NCI-H1048 (cell line): ENCODE data around the gene MCC.

Experiments used
- DNase-seq: peaks from one replicate; lab custom pipeline; 2025; lab: John Stamatoyannopoulos, UW

Gene MCC

DNA sequence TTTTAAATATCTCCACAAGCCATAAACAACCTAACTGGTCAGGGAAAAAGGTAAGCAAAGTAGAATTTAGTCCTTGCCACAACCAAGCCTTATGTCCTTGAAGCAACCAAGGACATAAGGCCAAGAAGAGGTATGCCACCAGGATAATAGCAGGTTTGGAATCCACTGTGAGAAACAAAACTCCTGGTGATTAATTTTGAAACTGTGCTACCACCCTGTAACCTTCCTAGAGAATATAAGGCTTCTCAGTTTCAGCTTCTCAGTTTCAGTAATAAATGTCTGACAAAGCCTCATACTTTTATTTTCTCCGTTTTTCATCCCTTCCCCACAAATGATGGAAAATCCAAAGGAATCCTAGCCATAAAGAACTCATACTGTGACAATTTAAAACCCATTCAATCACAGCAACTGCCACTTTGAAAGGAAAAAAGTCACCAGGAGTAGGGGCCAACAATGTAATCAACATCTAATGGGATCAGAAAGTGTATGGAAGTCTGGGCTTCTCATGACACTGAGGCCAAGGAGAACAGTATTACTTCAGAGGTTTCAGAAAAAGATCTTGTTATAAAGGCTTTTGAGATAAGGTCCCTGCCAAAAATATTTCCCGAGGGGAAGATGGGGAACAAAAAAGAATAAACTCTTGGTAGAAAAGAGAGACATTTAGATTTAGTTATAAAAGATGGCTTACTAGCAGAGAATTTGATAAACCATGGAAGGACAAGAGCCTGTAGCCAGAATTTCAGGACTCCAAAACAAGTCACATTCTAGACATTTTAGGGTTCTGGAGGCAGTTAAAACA is 242.6 kb downstream of the MCC start:
- no peak for DNase-seq

DNA sequence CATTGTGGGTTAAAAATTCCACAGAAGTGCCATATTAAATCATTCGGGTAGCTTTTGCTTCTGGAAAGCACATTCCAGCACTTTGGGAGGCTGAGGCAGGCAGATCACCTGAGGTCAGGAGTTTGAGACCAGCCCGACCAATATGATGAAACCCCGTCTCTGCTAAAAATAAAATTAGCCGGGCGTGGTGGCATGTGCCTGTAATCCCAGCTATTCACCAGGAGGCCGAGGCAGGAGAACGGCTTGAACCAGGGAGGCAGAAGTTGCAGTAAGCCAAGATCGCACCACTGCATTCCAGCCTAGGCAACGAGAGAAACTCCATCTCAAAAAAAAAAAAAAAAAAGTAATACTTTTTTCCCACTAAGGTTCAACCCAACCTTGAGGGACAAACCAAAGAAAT is 243.3 kb downstream of the MCC start:
- DNase-seq: no peak

DNA sequence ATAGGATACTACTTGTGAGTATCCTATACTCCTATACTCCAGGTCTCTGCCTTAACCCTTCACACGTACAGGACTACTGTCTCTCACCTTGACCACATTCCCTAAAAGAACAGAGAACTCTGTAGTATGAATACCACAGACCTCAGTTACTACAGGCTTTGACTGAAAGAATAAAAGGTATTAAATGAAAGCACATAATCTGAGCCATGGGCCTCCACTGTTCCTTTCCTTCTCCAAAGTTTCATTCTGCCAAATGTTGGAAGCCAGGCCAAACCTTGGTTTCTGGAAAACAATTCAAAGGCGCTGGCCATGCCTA is 244.9 kb downstream of the MCC start:
- DNase-seq: no peak

DNA sequence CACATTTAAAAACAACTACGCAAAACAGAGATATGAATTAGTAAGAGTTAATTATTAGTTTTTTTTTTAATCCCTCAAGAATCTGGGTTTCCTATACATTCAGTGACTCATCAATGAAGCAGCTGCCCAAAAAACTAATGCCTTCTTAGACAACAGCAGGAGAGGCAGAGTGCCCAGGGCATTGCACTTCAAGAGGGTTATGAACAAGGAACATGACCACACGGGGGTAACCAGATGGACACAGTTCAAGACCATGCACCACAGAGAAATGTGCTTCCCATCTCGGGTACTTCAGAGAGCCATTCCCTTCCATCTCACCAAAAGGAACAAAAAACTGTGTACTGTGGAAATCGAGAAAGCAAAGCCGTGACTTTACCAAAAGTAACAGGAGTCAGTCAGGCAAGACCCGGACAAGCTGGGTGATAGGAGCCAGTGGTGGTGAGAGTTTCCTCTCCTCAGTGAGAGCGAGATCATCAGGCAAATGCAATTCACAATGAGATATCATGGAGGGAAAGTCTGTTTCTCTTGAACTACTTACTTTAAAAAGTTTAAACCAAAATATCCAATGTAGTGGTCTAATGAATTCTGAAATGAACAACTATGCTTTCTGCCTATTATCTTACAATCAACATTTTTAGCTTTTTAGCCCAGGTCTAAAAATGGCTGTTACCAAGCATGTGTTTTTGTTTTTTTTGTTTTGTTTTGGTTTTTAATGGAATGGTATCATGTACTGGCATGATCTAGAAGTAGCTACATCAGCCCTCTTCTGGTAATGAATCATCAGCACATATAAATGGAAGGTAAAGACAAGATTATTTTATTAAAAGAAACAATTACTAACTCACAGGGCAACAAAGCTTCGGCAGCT is 245.5 kb downstream of the MCC start:
- no peak for DNase-seq

DNA sequence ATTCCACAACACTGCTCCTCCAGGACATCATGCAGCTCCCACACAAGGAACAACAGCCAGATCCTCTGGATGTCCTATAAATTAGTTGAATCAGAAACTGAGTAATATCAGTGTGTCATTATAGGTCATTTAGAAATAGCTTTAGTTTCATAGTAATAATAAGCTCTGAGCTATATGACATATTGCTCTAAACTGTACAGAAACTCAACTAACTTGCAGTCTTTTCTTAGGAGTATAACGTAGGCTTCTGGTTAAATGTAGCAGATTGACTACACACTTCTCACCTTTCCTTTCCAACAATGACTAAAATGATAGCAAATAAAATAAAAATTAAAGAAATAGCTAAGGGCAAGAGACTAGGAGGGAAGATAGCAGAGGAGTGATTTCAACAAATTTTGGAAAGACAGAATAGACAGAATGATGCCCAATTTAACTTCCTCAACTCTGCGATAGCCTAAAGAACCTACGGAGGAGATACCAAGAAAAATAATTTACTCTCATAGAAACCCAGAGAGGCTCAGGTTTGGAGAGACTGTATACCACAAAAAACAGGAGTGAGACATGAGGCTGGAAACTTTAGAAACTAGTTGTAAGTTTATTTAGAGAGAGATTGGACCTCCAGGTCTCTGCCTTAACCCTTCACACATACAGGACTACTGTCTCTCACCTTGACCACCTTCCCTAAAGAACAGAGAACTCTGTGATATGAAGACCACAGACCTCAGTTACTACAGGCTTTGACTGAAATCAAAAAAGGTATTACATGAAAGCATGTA is 247.1 kb downstream of the MCC start:
- no peak for DNase-seq

DNA sequence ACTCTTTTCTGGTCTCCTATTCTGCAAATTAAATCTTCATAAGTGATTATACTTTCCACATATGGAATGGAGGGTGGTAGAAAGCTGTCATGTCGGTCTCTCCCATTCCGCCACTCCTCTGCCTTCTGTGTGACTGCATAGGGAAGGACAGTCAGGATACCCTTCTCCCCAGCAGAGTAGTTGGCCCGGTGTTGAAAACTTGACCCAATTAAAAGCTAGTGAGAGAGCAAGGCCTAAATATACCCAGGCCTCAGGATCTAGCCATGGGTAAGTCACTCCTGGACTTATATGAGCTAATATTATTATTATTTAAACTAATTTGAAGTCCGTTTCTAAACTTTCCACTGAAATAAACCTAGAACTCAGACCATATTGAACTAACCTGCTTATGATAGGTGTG is 248.2 kb downstream of the MCC start:
- DNase-seq: no peak

DNA sequence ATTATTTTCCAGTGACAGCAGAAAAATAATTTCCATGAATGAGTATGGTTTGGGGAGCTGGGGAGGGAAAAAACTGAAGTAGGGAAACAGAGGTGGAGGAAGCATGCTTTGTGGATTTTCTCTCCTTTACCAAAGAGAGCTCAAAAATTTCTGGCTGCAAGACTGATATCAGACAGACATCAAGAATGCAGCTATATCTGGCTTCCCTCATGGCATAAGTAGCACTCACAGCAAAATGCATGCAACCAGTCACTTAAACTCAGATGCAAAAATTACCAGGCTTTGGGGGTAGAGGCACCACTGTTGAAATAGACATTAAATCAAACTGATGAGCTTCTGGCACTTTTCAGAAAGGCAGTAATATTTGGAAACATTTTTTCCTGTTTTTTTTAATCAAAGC is 250.4 kb downstream of the MCC start:
- no peak for DNase-seq

DNA sequence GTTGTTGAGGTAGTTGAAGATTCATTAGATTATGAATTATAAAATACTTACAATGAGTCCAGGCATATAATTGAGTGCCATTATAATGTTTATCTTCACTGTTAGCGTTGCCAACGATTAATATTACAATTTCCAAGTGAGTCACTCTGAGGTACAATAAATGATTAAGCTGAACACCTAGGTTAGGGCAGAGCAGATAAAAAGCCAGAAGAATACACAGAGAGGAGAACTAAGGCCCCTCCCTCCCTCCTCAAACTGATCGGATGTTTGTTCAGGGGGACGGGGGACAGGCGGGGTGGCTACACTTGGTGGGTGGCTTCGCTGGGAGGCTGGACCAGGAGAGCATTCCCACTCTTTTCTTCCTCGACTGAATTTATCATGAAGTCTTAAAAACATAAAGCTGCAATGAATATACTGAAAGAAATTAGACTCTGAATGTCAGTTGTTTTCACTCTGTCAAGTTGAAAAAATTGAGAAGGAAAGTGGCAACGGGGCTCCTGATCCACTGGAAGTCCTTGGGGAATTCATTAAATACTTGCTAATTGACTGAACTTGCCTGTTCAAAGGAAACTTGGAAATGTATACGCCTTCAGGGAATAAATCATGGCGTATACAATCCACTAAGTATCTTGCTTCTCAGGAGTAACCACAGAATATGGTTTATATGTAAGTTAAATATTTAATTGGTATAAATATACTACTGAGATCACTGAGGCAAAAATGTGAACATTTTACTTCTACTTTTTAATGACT is 251.5 kb downstream of the MCC start:
- DNase-seq: no peak

DNA sequence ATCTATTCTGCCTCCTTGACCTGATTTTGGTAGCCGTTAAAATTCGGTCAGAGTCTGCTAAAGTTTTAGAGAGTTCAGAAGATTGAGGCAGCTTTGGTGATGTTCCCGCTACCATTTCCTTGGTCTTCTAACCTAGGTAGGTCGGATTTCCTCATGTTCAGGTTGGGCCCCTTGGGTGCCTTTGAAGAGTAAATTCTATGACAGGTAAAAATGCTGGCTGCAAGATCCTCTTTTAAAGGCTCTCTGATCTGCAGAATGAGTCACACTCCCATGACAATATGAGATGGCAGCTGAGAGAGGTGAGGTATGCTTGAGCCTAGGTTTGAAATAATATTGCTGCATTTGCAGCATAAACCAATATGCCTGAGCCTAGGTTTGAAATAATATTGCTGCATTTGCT is 252.4 kb downstream of the MCC start:
- no peak for DNase-seq

DNA sequence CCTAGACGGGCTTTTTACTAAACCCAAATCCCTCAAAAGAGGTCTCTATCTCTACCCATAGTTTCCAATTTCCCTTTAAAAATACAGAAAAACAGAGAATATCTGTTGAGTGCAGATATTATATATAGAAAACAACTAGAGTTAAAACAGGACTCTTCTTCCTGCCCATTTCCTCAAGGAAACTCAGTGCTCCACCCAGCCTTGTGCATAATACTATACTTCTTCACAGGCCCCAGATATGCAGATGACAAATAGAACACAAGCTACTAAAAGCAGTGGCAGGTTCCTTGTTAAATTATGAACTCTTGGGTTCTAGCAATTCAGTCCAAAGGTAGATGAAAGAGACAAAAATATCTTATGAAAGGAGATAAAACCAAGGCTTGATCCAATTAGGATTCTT is 253.7 kb downstream of the MCC start:
- DNase-seq: no peak

DNA sequence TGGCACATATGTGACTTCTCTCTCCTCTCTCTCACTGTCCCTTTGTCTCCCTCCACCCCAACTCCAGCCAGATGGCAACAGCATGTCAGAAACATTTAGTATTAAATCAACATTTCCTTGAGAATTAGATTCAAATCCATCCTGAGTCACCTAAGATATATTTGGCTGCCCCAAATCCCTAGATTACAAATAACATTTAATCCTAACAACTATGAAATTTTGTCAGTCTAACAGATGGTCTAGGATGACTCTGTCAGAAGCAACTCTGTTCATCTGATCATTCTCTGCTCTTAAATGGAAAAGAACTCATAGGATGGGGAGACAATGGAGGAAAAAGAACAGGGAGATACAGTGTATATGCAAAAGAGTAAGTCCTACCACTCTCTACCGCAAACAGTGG is 254.6 kb downstream of the MCC start:
- no peak for DNase-seq

DNA sequence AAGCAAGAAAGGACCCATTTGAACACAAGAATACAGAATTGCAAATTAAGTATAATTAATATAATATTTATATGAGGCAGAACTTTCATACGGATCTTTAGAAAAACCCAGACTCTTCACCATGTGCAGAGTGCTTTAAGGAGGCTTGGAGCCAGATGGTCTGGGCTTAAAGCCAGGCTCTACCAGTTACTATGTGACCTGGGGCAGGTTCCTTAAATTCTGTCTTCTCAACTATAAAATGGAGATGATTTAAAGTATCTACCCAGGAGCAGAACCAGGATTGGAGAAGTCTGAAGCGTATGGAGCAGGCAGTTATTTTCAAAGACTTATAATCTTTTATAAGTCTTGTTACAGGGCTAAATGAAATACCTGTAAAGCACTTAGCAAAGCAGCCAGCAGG is 255.6 kb downstream of the MCC start:
- DNase-seq: no peak

DNA sequence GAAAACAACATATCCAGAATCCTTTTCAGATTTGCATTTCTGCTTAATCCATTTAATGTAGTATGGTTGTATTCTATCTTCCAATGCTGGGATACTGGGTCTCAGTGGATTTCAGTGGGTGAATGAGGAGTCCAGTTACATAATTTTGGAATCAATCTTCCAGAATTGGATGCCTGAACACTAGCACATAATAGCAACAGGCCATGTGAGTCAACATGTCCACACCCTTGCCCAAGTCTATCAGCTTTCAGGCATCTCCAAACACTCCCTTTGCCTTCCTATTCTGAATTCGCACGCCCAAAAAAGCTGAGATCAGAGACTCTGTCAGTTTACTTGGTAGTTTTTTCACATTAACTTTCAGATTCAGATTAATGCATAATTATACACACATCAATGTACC is 256.0 kb downstream of the MCC start:
- no peak for DNase-seq

DNA sequence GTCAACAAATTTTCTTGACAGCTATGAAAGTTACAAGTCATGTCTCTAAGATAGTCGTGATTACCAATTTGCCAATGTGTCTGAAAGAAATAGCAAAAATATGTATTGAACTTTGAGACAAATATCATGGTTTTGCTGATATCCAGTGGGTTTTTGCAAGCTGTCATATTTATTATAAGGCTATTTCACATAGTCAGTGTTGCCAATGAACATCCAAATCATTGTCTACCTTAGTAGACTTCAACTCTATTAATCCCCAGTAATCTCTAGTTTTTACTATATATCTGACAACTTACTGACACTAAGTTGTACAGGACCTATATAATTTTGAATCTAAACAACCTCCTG is 256.6 kb downstream of the MCC start:
- no peak for DNase-seq

DNA sequence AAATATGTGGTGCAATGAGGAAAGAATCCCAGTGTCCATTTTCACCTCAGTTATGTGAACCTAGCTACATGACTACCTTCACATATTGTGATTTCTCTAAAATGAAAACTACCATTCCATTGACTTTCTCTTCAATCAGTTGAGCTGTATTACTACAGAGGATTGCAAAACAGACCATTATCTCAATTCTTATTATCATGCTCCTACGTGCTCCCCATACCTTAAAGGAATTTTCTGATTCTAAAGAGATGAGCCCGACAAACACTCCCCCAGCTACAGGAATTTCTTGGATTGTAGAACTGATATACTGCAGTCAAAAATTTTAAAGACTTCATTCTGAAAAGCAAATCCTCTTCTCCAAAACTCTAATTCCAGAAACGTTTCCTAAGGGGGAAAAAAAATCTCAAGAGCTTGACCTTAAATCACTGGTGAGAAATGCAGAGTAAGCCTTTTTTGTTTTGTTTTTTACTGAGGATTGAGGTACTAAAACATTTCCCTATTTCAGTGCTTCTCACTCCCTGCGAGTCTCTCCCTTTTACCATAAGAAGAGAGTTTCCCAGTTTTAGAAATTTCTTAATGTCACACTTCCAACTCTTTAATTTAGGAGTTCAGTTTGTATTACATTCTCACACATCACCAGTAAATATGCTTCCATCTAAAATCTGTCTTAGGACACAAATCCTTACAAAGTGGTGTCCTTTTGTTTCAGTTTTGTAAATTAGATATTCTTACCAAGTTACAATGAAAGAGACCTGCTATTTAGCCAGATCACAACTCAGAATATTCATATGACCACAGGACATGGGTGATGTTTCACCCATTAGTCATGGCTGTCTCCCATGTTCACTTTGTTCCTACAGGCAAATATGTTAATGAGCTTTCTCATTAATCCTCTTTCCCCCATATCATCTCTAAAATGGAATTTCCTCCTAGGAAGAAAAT is 257.3 kb downstream of the MCC start:
- DNase-seq: no peak

DNA sequence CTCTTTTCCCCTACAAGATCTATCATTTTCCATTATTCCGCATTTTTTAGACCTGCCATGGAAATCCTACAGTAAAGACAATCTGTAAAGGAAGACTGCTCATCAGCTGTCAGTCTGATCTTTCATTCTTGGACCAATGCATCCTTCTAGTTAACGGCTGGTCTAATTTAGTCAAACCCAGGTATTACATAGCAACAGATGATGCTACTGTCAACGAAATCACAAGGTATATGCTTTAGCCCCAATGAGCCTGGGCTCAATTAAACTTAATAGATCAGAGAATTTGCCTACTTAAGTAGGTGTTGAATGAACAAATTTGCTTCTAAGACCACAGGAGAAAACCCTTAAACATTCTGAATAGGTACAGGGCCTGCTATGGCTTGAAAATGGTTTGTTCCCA is 260.5 kb downstream of the MCC start:
- DNase-seq: no peak

DNA sequence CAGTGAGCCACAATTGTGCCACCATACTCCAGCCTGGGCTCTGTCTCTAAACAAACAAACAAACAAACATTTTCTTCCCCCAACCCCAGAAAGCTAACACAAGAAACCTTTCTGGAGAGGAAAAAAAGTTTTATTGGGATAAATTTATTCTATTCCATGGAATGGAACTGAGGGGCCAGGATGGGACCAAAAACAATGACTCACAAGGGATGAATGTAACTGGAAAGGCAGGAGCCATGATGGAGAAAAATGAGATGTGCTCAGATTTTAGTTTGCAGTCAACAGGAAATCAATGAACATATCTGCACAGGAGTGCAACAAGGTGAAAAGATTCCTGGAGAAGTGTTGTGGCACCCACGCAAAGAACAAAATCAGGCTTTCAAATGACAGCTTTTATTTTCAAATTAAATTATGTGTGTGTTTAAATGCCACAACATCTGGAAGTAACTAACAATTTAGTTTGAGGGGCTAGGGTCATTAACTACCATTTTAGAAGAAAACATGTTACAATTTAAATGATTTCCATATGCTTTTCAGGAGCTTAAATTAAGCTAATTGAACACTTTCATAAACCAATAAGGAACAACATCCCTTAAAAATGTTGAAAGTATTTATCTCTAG is 262.0 kb downstream of the MCC start:
- DNase-seq: no peak

DNA sequence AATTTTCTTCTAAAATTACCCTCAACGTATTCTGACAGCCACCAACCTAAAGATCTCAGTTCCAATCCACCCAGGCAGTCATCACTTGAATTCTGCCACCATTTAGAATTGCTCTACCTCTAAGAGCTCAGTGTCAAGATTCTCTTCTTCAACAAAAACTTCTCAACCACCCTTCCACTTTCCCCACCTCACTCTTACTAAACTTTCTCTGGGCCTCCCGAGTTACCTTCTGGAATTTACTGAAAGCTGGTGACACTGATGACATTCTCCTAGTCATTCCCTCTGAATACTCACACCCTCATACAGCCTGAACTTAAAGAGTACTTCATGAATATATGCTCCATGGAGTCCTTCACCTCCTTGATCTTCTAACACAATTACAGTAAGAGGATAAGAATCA is 263.0 kb downstream of the MCC start:
- no peak for DNase-seq

DNA sequence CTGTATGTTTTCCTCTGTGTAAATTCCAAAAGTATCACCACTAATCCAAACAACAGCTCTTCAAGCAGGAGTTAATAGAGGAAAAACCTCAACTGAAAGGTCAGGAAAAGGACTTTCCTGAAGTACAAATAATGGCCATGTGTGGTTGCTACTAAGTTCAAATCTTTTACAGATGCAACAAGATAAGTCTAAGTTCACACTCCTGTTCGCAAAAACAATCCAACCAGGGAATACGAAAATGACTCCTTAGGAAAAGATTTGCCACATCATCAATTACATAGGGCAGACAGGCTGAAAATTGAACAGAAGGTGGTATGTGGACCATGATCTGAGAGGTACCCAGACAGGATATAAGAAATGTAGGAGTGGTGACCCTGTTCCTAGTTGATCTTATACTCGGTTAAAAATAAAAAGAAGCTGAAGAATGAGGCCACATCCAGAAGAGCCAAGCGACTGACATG is 263.6 kb downstream of the MCC start:
- no peak for DNase-seq

DNA sequence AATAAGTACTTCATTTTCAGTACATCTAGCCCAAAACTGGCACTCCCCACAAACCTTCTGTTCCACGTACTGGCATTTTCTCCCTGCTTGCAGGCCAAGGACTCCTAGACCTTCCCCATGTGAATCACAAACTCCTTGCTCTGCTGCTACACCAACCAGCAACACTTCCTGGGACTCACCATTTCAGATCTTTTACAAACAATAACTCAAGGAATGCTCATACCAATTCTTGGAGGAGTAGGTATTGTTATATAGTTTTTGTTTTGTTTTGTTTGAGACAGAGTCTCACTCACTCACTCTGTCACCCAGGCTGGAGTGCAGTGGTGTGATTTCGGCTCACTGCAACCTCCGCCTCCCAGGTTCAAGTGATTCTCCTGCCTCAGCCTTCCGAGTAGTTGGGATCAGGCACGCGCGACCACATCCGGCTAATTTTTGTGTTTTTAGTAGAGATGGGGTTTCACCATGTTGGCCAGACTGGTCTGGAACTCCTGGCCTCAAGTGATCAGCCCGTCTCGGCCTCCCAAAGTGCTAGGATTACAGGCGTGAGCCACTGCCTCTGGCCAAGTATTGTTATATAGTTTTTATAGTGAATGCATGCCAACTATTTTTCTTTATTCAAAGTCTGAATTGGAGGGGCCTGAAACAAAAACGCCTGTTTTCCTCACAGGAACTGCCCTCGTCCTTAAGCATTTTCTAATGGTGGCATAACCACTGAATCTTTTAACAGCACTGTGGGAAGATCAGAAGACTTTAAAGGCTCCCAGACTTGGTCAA is 264.2 kb downstream of the MCC start:
- DNase-seq: no peak
